K562 (cell line): ENCODE results near the gene SLC4A1. TPM values are rescaled to one million over a fixed set of nuclear protein-coding genes. Genes with fewer than 3 reads are reported as not detected.

Experiments
- CBX3 ChIP-seq, 2 experiments: IDR thresholded peaks; 1 replicate in 1 of 2; 2 replicates in 1 of 2; pipeline ENCODE4 v1.6.1; 2012; ENCODE audit warnings: inconsistent platforms in 2 of 2, low read length in 2 of 2, borderline replicate concordance in 1 of 2, control low read depth in 1 of 2
- HNRNPLL ChIP-seq: fragments of 200-400 bp; formaldehyde crosslinking; IDR thresholded peaks from 2 replicates; pipeline ENCODE4 v1.6.1; 2017; ENCODE audit warnings: low read length, low read depth, mild to moderate bottlenecking; ENCODE audit not compliant: poor library complexity, severe bottlenecking
- IRF9 ChIP-seq: fragments of 450-650 bp; IDR thresholded peaks from 2 replicates; pipeline ENCODE4 v1.6.1; 2016; ENCODE audit warnings: missing biosample characterization, missing genetic modification characterization
- JUN ChIP-seq, 2 experiments: sonication (generic) in 1 of 2; formaldehyde crosslinking in 1 of 2; IDR thresholded peaks; 2 replicates each; pipeline versions ENCODE4 v1.6.1 to v1.8.0; 2012 to 2022; ENCODE audit warnings: borderline replicate concordance in 2 of 2, mild to moderate bottlenecking in 2 of 2, improper control_type of control experiment in 1 of 2, low read depth in 1 of 2, low read length in 1 of 2, missing genetic modification reagents in 1 of 2
- JUNB ChIP-seq: fragments of 450-650 bp; formaldehyde crosslinking; conservative IDR thresholded peaks from 2 replicates; pipeline ENCODE4 v1.4.0; 2020; ENCODE audit warnings: mild to moderate bottlenecking
- NKRF ChIP-seq: fragments of 450-650 bp; IDR thresholded peaks from 2 replicates; pipeline ENCODE4 v1.6.1; 2016; ENCODE audit warnings: borderline replicate concordance
- RBM17 ChIP-seq: fragments of 200-400 bp; formaldehyde crosslinking; IDR thresholded peaks from 2 replicates; pipeline ENCODE4 v1.6.1; 2017; ENCODE audit warnings: low read depth, mild to moderate bottlenecking, low read length, borderline replicate concordance
- RCOR1 ChIP-seq, 2 experiments: IDR thresholded peaks; 2 replicates each; pipeline ENCODE4 v1.6.1; 2012; ENCODE audit warnings: low read depth in 2 of 2, low read length in 2 of 2, borderline replicate concordance in 1 of 2, improper control_type of control experiment in 1 of 2
- ZBTB49 ChIP-seq: sonication (generic); formaldehyde crosslinking; IDR thresholded peaks from 2 replicates; pipeline ENCODE4 v1.8.0; 2022; ENCODE audit warnings: missing genetic modification reagents, mild to moderate bottlenecking, borderline replicate concordance
- polyA plus RNA-seq, 8 experiments: library from polyadenylated mRNA; depleted of rRNA in 4 of 8; stranded (reverse) in 5 of 8; unstranded in 3 of 8; fragments of >200 nt; fragmentation: Nextera tagmentation in 2 of 8; fragmentation: Illumina TruSeq in 1 of 8; extraction: Ambion mirVana in 2 of 8; extraction: Trizol in 1 of 8; gene quantifications; 2 replicates each; pipeline versions ENCODE4 v1.2.1 to v1.2.3, GENCODE V29; 2011 to 2014; ENCODE audit warnings: inconsistent platforms in 1 of 8, missing spikeins in 1 of 8
- total RNA-seq, 7 experiments: library from RNA; depleted of rRNA in 6 of 7; stranded (reverse); fragments of >200 nt in 6 of 7; fragmentation: Illumina TruSeq in 2 of 7; extraction: Trizol in 2 of 7; gene quantifications; 2 replicates each; pipeline versions ENCODE4 v1.2.1 to v1.2.3, GENCODE V29; 2011 to 2021; ENCODE audit warnings: low replicate concordance in 1 of 7

The SLC4A1 gene
- total and polyA plus RNA-seq, 9 of the 15 experiments (the other 6 are each of a cell fraction or from before 2014, with no cell fraction given) = 0.14 to 1.00 (median 0.53) TPM

GRCh38 chr17:44266402-44267164, 1.4 kb downstream of the SLC4A1 start (continued):
- TF ChIP-seq NKRF (no peak), JUNB (CRISPR knock-in tag) (no peak), JUN (IDR thresholded peaks at IDR 0.05; ENCODE audit: borderline replicate concordance, low read depth, low read length) (peak; percentile 46; the same call in 1 of the 2 replicates), JUN (CRISPR knock-in tag; IDR thresholded peaks at IDR 0.05; ENCODE audit: borderline replicate concordance) (no peak), IRF9 (tag) (peak; percentile 79), RBM17 (no peak), ZBTB49 (CRISPR knock-in tag) (no peak), CBX3 (IDR thresholded peaks at IDR 0.05; ENCODE audit: borderline replicate concordance in 1 of 2, low read length in 2 of 2) (peak in 1 of 2 experiments; percentile 73; a peak in 2 of 3 replicates), RCOR1 (IDR thresholded peaks at IDR 0.05; ENCODE audit: borderline replicate concordance in 1 of 2, low read depth in 2 of 2, low read length in 2 of 2) (peak; percentile 77 to 90; a peak in 3 of 4 replicates), HNRNPLL (peak; percentile 25)
